Activated gamma-delta T cell treated with anti-CD3 and anti-CD28 coated beads, Interleukin-2, amount 50 U/mL, for 16 hours (primary cell): ENCODE measurements around the gene PPFIA2.
"Not testable (repeated sequence)": the region's sequence is repeated elsewhere in the genome, so short reads cannot be mapped to it uniquely, and the experiment has no call there.

ENCODE experiments used
- DNase-seq: peaks from one replicate; pipeline ENCODE4 v3.0.0-alpha.2; 2020; ENCODE audit warnings: low read depth

PPFIA2 gene

GRCh38 chr12:81270385-81270784 lies 488.8 kb downstream of the PPFIA2 start:
- no peak for DNase-seq

- no peak for DNase-seq
These were observed 496.1 kb downstream of the PPFIA2 start for GRCh38 chr12:81263072-81263471.

DNA sequence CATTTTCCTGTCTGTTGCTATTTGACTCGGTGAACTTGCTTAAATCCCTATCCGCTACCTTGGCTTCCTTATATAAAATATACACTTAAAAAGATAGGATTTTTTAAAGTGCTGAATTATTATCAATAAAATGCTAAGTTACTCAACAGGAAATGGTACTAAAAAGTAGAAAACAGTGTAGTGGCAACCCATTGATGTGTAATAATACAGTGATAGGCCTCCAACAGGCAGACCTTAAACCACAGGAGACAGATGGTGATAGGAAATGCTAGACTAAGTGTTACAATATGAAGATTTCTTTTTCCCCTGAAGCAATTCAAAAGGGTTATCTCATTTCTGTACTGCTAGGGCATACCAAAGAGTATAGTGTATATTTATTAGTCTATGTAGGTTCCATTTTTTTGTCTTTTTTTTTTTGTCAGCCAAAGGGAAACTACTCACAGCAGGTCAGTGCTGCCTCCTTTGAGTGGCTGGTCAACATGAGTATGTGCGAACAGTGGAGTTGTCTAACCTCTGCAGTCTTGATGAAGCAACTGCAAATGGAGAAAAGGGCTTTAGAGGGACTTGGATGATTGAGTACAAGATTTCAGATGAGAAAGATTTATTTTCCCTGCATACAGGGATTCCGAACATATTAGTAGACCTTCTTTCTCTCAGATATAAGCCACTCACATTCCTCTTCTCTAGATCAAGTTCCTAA lies 497.5 kb downstream of the PPFIA2 start:
- DNase-seq, result no peak

GRCh38 chr12:81259360-81259759 lies 499.8 kb downstream of the PPFIA2 start:
- DNase-seq, result no peak

DNA sequence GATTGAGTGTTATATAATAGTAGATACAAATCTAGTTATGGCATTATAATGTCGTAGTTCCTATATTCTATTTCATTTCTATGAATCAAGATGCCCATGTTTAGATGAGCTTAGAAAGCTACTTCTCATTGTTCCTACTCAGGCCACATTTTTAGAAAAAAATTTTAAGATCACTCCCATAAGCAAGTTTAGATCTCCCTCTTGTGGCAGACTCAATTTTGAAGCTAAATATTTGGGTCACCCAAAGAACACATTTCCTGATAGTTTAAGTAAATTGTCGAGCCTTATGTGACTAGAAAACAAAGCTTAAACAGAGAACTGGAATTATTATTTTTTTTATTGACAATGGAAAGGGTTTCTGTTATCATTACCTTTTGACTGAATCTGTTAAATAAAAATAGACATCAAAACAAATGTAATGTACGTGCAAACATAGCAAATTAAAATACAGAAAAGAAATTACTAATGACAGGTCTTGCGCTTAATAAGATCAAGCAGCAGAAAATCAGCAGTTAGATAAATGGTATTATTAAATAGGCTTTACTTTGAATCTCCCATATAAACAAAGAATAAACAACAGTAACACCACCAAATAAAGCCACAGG lies 501.1 kb downstream of the PPFIA2 start:
- DNase-seq, result no peak

DNA sequence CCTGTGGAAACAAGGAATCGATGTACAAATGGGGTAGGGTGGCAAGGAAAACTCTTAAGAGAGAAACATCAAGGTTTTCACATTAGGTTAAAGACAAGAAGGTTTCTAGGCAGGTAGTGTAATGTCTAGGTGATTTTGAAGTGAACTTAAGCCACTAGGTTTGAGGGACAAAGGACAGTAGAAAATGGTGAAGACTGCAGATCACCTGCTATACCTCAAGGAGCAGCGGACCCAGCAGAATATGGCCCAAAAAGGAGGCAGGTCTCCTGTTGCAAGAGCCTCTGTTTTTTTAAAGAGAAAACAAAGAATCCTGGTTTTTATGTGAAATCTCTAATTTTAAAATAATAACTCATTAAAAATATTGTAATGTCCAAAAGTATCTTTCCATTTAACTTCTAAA lies 503.2 kb downstream of the PPFIA2 start:
- DNase-seq, result no peak

- no peak for DNase-seq
These were observed 503.7 kb downstream of the PPFIA2 start for GRCh38 chr12:81255456-81255855.

- no peak for DNase-seq
These were observed 505.8 kb downstream of the PPFIA2 start for GRCh38 chr12:81253360-81253759.

- DNase-seq, result no peak
These were observed 506.9 kb downstream of the PPFIA2 start for GRCh38 chr12:81252228-81252627.

GRCh38 chr12:81249976-81250375 lies 509.2 kb downstream of the PPFIA2 start:
- DNase-seq, result no peak

DNA sequence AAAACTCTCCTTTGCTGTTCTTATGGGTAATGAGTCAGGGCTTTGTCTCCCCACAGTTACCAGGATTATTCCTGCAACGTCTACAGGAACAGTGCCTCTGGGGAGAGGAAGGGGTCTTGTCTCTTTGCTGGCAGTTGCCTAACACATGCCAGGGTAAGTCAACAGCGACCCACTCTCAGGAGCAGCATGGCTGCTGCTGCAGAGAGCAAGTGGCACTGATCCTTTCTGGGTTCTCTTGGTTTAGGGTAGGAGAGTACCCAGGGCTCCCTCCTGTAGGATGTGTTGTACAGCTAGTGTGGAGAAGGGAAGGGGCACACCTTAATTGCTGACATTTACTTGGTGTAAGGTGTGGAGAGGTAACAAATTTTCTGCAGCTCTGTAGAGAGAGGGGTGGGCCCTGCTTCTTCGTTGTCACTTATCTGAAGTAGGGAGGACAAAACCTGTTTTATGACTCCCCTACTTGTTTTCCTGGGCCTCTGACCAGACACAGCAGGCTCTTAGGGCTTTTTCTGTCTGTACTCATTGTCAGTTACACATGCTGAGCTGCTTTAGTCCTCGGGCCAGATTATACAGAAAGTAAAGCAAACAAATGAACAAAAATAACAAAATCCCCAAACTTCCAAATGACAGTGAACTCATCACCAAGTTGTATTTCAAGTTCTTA lies 513.1 kb downstream of the PPFIA2 start:
- DNase-seq, result no peak

DNA sequence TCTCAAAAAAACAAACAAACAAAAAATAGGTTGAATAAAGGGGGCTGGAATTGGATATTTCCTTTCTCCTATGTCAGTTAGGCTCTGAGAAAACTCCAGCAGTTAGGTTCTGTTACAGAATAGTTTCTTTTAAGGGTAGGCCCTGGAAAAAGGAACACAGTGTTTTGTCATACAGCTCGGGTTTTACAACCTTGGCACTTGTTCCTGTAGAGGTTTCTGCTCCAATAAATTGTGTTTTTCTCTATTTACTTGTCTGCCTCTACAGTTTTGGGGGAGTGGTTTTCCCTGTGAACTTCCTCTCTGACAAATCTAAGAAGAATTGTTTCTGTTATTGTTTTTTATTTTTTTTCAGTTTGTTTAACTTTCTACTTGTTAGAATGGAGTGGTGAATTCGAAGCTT lies 513.7 kb downstream of the PPFIA2 start:
- no peak for DNase-seq

DNA sequence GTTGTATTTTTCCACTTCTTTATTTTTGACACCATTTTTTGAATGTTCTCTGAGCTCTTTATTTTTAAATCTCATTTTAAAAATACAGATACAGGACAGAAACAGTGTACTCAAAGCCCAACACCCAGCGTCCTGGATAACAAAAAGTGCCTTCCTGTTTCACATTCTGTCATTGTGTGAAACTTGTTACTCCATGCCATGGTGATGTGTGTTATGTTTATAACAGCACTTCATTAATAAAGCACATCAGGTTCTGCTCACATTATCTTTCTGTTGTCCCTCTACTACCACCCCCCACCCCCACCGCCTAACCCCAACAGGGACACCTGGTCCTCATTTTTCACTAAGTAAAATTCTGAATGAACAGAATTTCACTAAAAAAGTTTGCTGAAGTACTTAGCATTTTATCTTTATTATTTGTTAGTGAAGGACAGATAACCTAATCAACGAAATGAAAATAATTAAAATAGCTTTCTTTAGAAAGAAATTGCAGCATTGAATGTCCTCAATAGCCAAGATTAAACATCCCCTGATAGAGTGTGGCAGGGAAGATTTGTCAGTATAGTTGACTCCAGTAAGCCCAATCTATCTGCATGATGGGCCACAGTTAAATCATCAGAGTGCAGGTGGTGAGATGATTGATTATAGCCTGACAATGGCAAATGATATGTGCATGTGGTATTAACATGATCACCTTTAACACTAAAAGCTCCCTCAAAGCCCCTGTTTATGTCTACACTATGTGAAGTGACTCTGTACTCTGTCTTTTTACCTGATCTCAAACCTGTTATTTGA lies 527.4 kb downstream of the PPFIA2 start:
- DNase-seq, result no peak

DNA sequence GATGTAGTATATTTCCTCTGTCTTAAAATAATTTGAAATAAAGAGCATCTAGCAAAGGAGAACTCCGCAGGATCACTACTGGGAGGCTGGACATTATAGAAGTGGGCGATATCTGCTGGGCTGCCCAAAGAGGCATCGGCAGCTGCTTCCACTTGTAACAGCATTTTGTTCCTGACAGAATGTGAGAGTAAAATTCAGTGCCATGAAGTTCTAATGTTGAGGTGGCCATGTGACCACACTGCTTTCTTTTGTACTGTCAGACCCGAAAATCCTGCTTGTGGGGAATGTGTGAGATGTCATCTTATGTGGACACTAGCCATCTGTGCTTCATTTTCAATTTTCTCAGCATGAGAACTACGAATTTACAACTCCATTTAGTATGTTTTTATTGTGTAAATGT lies 529.4 kb downstream of the PPFIA2 start:
- no peak for DNase-seq

- DNase-seq, result no peak
These were observed 534.5 kb downstream of the PPFIA2 start for GRCh38 chr12:81224626-81225025.

DNA sequence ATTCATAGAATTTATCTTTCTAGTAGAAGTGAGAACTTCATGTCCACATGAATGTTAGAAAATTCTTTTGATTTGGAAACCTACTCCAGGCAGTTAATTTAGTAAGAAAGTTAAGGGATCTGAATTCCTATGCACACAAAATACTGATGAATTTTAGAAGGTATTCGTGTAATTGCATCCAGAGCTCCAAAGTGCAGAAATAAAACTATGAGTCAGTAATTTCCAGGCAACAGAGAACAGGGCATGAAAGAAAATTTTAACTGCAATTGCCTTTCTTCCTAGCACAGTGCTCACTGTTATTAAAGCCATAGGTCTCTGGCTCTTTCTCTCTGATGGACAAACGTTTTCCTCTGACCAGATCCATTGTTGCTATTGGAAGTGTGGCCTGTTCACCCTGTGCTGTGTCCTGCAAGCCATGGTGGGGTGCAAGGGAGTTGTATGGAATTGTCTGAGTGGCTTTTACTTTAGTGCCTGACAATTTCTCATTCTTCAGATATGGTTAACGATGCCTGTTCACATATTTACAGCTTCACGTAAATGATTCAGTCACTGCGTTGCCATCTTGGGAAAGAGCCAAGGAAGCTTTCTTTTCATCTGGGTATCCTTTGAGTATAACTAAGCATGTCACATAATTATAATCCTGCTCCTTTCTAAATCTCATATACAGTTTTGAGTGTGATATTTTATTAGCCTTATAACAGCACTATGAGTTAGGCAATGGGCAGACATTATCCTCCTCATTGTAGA lies 536.1 kb downstream of the PPFIA2 start:
- DNase-seq, result no peak

DNA sequence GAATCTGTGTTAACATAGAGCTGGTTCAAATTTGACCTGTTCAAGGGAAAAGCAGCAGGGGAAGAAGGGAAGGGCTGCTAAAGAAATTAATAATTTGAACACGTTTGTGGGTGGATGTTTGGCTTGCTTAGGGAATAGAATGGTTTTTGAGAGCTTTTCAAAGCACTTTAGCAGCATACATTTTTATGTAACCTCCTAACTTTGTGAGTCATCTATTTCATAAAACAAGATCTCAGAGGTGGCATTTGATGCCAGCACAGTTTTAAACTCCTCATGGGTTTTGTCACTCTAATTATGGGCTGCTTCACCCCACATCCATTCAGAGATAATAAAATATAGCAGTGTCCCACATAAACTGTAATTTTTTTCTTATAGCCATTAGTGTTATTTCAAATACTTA lies 537.5 kb downstream of the PPFIA2 start:
- no peak for DNase-seq

GRCh38 chr12:81216739-81217138 lies 542.4 kb downstream of the PPFIA2 start:
- no peak for DNase-seq

GRCh38 chr12:81212996-81213696 lies 546.0 kb downstream of the PPFIA2 start:
- no peak for DNase-seq

DNA sequence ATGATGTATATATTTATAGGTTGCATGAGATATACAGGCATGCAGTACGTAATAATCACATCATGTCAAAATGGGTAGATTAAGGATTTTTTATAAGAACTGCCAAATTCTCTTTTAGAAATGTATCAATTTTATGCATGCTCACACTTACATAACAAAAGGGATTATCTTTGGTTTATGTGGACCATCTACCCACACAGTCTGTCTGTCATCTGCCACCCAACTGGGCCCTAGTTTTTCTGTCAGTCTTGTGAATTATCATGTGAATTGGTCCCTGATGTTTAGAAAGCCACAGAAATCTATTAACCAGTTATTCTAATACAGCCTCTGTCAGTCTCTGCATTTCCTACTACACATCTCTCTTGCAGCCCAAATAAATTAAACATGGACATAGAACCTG lies 547.8 kb downstream of the PPFIA2 start:
- no peak for DNase-seq

GRCh38 chr12:81209772-81210225 lies 549.4 kb downstream of the PPFIA2 start:
- DNase-seq, result not testable (repeated sequence)
